Measurements from ENCODE around the gene PPP2R5E.

Gene PPP2R5E

DNA sequence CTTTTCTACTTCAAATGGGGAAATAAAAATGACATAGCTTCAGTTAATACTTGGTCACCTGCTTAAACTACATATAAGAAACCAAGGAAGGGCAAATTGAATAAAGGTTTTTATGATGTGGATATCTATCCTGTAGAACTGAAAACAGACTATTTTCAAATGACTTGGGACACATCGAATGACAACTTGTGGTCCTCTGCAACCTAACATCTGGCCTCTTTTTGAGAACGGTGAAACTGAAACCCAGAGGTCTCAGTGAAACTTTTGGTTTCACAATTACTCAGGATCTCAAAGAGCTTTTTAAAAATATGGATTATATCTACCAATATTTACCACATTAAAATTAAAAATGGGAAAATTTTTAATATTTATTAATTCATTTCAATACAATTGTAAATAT, 65.2 kb downstream of the PPP2R5E start:
- TF ChIP-seq, protein P1, sequence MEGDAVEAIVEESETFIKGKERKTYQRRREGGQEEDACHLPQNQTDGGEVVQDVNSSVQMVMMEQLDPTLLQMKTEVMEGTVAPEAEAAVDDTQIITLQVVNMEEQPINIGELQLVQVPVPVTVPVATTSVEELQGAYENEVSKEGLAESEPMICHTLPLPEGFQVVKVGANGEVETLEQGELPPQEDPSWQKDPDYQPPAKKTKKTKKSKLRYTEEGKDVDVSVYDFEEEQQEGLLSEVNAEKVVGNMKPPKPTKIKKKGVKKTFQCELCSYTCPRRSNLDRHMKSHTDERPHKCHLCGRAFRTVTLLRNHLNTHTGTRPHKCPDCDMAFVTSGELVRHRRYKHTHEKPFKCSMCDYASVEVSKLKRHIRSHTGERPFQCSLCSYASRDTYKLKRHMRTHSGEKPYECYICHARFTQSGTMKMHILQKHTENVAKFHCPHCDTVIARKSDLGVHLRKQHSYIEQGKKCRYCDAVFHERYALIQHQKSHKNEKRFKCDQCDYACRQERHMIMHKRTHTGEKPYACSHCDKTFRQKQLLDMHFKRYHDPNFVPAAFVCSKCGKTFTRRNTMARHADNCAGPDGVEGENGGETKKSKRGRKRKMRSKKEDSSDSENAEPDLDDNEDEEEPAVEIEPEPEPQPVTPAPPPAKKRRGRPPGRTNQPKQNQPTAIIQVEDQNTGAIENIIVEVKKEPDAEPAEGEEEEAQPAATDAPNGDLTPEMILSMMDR (IDR thresholded peaks at IDR 0.05; ENCODE audit: insufficient read depth, low read length, poor library complexity, severe bottlenecking) = no peak
- TF ChIP-seq EZH2phosphoT487 (conservative IDR thresholded peaks at IDR 0.05; ENCODE audit: low read length) = no peak
- Histone ChIP-seq H3K9ac (ENCODE audit: low read length) (no peak overlapping the region), H3K9me2 (replicated peaks; ENCODE audit: insufficient read depth, low read length) (no peaks in the 10 kb centered on the region), H2AFZ (ENCODE audit: low read depth, low read length, severe bottlenecking) (no peak overlapping the region), H3K27ac (ENCODE audit: low read depth, low read length) (peak overlapping the region; percentile 27; the same call in 1 of the 2 replicates), H3K9me3 (ENCODE audit: insufficient read depth, low read length) (no peaks in the 10 kb centered on the region), H3K79me2 (ENCODE audit: insufficient read depth, low read length) (peaks cover 82% of the 10 kb centered on the region), H4K20me1 (ENCODE audit: low read depth, low read length) (peaks cover 10% of the 10 kb centered on the region), H3K27me3 (ENCODE audit: low read length) (no peaks in the 10 kb centered on the region), H3F3A (ENCODE audit: insufficient read depth) (no peaks in the 10 kb centered on the region), H3K4me3 (ENCODE audit: insufficient read depth, low read length, poor library complexity, severe bottlenecking) (no peak overlapping the region), H3K36me3 (ENCODE audit: low read length) (no peaks in the 10 kb centered on the region), H3K4me2 (ENCODE audit: low read depth, low read length, poor library complexity, severe bottlenecking) (peak overlapping the region; percentile 47)

DNA sequence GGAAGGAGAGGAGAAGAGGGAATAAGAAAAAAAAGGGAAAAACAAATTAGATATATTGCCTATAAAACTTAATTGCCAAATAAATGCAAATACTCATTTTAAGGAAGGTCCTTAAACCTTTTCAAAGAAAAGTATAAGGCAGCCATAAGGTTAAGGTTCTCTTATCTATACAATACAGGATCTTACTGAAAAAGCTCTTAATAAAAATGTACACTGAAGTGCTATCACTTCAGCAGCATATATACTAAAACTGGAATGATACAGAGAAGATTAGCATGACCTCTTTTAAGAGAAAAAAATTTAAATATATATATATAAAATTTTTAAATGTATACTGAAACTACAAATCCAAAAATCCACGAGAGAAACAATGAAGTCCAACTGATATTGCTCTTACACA, 65.6 kb downstream of the PPP2R5E start:
- H4K20me1 ChIP-seq (ENCODE audit: low read depth, low read length) = peaks cover 10% of the 10 kb centered on the region
- no peaks in the 10 kb centered on the region for H3K36me3 ChIP-seq (ENCODE audit: low read length)
- H3K9ac ChIP-seq (ENCODE audit: low read length) = no peak overlapping the region
- H3F3A ChIP-seq (ENCODE audit: insufficient read depth) = no peaks in the 10 kb centered on the region
- H3K79me2 ChIP-seq (ENCODE audit: insufficient read depth, low read length) = peaks cover 80% of the 10 kb centered on the region
- no peaks in the 10 kb centered on the region for H3K9me3 ChIP-seq (ENCODE audit: insufficient read depth, low read length)
- H3K4me2 ChIP-seq (ENCODE audit: low read depth, low read length, poor library complexity, severe bottlenecking) = peak overlapping the region; percentile 47
- H3K27me3 ChIP-seq (ENCODE audit: low read length) = no peaks in the 10 kb centered on the region
- TF ChIP-seq, protein P1 (IDR thresholded peaks at IDR 0.05; ENCODE audit: insufficient read depth, low read length, poor library complexity, severe bottlenecking) = no peak
- TF ChIP-seq EZH2phosphoT487 (conservative IDR thresholded peaks at IDR 0.05; ENCODE audit: low read length) = no peak
- no peak overlapping the region for H2AFZ ChIP-seq (ENCODE audit: low read depth, low read length, severe bottlenecking)
- peak overlapping the region; percentile 27; the same call in 1 of the 2 replicates for H3K27ac ChIP-seq (ENCODE audit: low read depth, low read length)
- H3K4me3 ChIP-seq (ENCODE audit: insufficient read depth, low read length, poor library complexity, severe bottlenecking) = no peak overlapping the region
- H3K9me2 ChIP-seq (replicated peaks; ENCODE audit: insufficient read depth, low read length) = no peaks in the 10 kb centered on the region

GRCh38 chr14:63475761-63476160, 67.4 kb downstream of the PPP2R5E start:
- Histone ChIP-seq H3F3A (ENCODE audit: insufficient read depth) (no peaks in the 10 kb centered on the region), H3K27me3 (ENCODE audit: low read length) (no peaks in the 10 kb centered on the region), H3K9ac (ENCODE audit: low read length) (no peak overlapping the region), H2AFZ (ENCODE audit: low read depth, low read length, severe bottlenecking) (no peak overlapping the region), H3K79me2 (ENCODE audit: insufficient read depth, low read length) (peaks cover 84% of the 10 kb centered on the region), H4K20me1 (ENCODE audit: low read depth, low read length) (peaks cover 10% of the 10 kb centered on the region), H3K4me3 (ENCODE audit: insufficient read depth, low read length, poor library complexity, severe bottlenecking) (no peak overlapping the region), H3K9me3 (ENCODE audit: insufficient read depth, low read length) (no peaks in the 10 kb centered on the region), H3K27ac (ENCODE audit: low read depth, low read length) (no peak overlapping the region), H3K9me2 (replicated peaks; ENCODE audit: insufficient read depth, low read length) (no peaks in the 10 kb centered on the region), H3K4me2 (ENCODE audit: low read depth, low read length, poor library complexity, severe bottlenecking) (no peak overlapping the region), H3K36me3 (ENCODE audit: low read length) (no peaks in the 10 kb centered on the region)
- no peak for TF ChIP-seq EZH2phosphoT487 (conservative IDR thresholded peaks at IDR 0.05; ENCODE audit: low read length)
- TF ChIP-seq, protein P1 (IDR thresholded peaks at IDR 0.05; ENCODE audit: insufficient read depth, low read length, poor library complexity, severe bottlenecking) = no peak
